Measurements from ENCODE around the gene EPHB6.

DNA sequence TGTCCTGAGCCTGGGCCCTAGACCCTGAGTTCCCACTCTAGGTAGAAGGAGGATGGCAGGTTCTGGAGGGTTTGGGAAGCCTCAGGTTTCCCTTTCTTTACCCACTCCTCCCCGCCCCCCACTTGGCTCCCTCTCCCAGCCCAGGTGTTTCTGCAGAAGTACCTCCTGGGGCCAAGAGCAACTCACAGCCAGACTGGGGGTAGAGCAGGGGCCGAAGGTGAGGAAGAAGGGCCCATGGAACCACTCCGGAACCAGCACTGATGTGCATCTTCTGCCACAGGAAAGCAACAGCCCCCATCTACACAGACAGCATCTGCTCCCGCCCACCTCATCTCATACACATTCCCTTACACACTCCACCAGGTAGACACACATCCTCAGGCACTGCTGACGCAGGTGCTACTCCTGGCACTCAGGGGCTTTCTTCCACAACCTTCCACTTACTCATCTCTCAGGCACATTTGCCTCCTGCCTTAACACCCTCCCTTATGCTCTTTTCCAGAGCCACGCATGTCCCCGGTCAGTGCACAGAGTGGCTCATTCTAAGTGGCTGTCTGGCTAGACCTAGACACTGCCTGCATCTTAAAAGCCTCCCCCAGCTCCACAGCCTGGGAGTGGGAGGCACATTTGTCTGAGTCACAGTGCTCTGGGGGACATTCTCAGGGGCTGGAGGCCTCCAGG, 1.8 kb downstream of the EPHB6 start:
- TF ChIP-seq CTCF (conservative IDR thresholded peaks at IDR 0.05; ENCODE audit: low read length) (no peak), EZH2phosphoT487 (IDR thresholded peaks at IDR 0.05; ENCODE audit: borderline replicate concordance, low read depth, low read length) (no peak)

All from OCI-LY7 (cell line).